Heart right ventricle (tissue), 16 donors: Measurements from ENCODE around the gene CNPY1. TPM values are rescaled to one million over a fixed set of nuclear protein-coding genes. Genes with fewer than 3 reads are reported as not detected.

Experiments
- ATAC-seq, 8 donors: fragments of 200-7000 bp; cut with Tn5 transposase; one replicate each; pipeline ENCODE4 v1.9.1; 2020; ENCODE audit warnings: mild to moderate bottlenecking in 8 of 8, moderate library complexity in 8 of 8, moderate number of reproducible peaks in 1 of 8
- DNase-seq, 2 donors: peaks; one replicate each; pipeline ENCODE4 v3.0.0-alpha.2; 2020
- H3K27ac ChIP-seq, 10 donors: fragments of 200-600 bp; sonication (generic) in 2 of 10; one replicate each; pipeline versions ENCODE4 v1.5.0 to v1.8.0; 2020 to 2022; ENCODE audit warnings: mild to moderate bottlenecking in 3 of 10
- H3K27me3 ChIP-seq, 7 donors: fragments of 200-600 bp; one replicate each; pipeline ENCODE4 v1.8.0; 2021 to 2022; ENCODE audit warnings: mild to moderate bottlenecking in 2 of 7
- H3K36me3 ChIP-seq, 9 donors: fragments of 200-600 bp; sonication (generic) in 1 of 9; one replicate each; pipeline versions ENCODE4 v1.5.0 to v1.8.0; 2020 to 2022; ENCODE audit warnings: mild to moderate bottlenecking in 2 of 9
- H3K4me1 ChIP-seq, 9 donors: fragments of 200-600 bp; sonication (generic) in 1 of 9; one replicate each; pipeline versions ENCODE4 v1.5.0 to v1.8.0; 2020 to 2022; ENCODE audit warnings: mild to moderate bottlenecking in 4 of 9
- H3K4me3 ChIP-seq, 10 donors: fragments of 200-600 bp; sonication (generic) in 2 of 10; one replicate each; pipeline versions ENCODE4 v1.5.0 to v1.8.0; 2020 to 2022; ENCODE audit warnings: mild to moderate bottlenecking in 7 of 10, moderate library complexity in 2 of 10
- H3K9me3 ChIP-seq, 11 donors: fragments of 200-600 bp in 10 of 11; sonication (generic) in 2 of 11; one replicate each; pipeline versions ENCODE4 v1.5.0 to v1.8.0; 2013 to 2022; ENCODE audit warnings: mild to moderate bottlenecking in 2 of 11, control low read depth in 1 of 11, moderate library complexity in 1 of 11
- CTCF ChIP-seq, 9 donors: fragments of 200-600 bp; sonication (generic) in 2 of 9; IDR thresholded peaks; one replicate each; pipeline versions ENCODE4 v1.5.0 to v1.8.0; 2021 to 2022; ENCODE audit warnings: antibody characterized with exemption in 9 of 9, mild to moderate bottlenecking in 5 of 9, moderate library complexity in 1 of 9
- WGBS, 2 donors: extraction: QIAGEN DNeasy Blood & Tissue Kit; methylation state at CpG; one replicate each; pipeline ENCODE4 v1.1.7; 2013; ENCODE audit warnings: inconsistent platforms in 1 of 2; 5-methylcytosine and 5-hydroxymethylcytosine counted together
- intact Hi-C, 10 donors: fragments of 100-400 bp; cut with DNase I; formaldehyde crosslinking; loops; one replicate each; pipeline versions ENCODE4 v1.11.1 to v1.14.2; 2022
- polyA plus RNA-seq, 2 donors: library from polyadenylated mRNA; stranded (reverse); fragments of 200-250 nt; gene quantifications; one replicate each; pipeline ENCODE4 v1.2.3, GENCODE V29; 2013
- total RNA-seq, 10 donors: library from RNA; stranded (reverse); fragmentation: NEBNext Ultra II Directional in 3 of 10; extraction: Animal tissue kit (Norgen Biotek cat#: 25700) in 3 of 10; gene quantifications; one replicate each; pipeline versions ENCODE4 v1.2.1 to v1.2.4, GENCODE V29; 2021 to 2023
- donor health status: Arrhythmogenic right ventricular cardiomyopathy.
- donor health status: ischemic (EF 13 %, LVEDD 7.1; RV severe dilation, severe dysfunction).
- donor health status: healthy with polysubstance abuse.
- donor health status: DM: no; HTN: yes; CAD: no.
- donor health status: DM: no; HTN: no; CAD: no.
- donor health status: ischemic (EF 25% LVEDD 6.9; RV normal size, moderate dysfunction).
- donor health status: ischemic (EF 25% LVEDD 5.7; RV mildly dilated, moderate dysfunction).
- donor health status: healthy.
- donor health status: DM: yes; HTN: yes; CAD: no.
- donor health status: Ischemic cardiomyopathy.
- donor health status: ischemic (EF 35%, LVEDD 5.7; RV mildly dilated, moderate dysfunction).
- donor health status: nonischemic (EF 11% LVEDD 7.7; RV severe dilation, severe dysfunction).
- donor health status: DM: yes; HTN: yes; CAD: no.
- donor health status: PGD.
- donor health status: ischemic (EF 29% LVEDD 5.4; RV normal size, mild dysfunction).
- donor health status: nonischemic (EF 23%, LVEDD 6.1; RV moderate dilation, normal function).

The CNPY1 gene
- total and polyA plus RNA-seq, 12 donors, result not detected

- Histone ChIP-seq H3K36me3 (no peaks in the 10 kb centered on the region), H3K4me1 (peaks cover 0 to 5% (median 0%) of the 10 kb centered on the region in 9 donors), H3K9me3 (peaks cover 0 to 14% (median 0%) of the 10 kb centered on the region in 11 donors), H3K27ac (no peak overlapping the region), H3K27me3 (peaks cover 0 to 16% (median 9%) of the 10 kb centered on the region in 7 donors), H3K4me3 (no peak overlapping the region)
- no peak for TF ChIP-seq CTCF (IDR thresholded peaks at IDR 0.05)
- 87 to 90% methylated on average over 3 of the region's 3 CpGs for WGBS, 2 donors
- ATAC-seq, result no peak
- DNase-seq, result no peak
- intact Hi-C loops, result no loop called here
These were observed 7.5 kb upstream of the CNPY1 start for GRCh38 chr7:155553871-155554270.

GRCh38 chr7:155551785-155552611 is 5.6 kb upstream of the CNPY1 start:
- H3K27ac ChIP-seq, result no peak overlapping the region
- H3K9me3 ChIP-seq, result peaks cover 0 to 14% (median 0%) of the 10 kb centered on the region in 11 donors
- peaks cover 0 to 5% (median 0%) of the 10 kb centered on the region in 9 donors for H3K4me1 ChIP-seq
- H3K27me3 ChIP-seq, result peaks cover 0 to 29% (median 17%) of the 10 kb centered on the region in 7 donors
- WGBS, 2 donors, result 81 to 83% methylated on average over 15 of the region's 15 CpGs
- H3K36me3 ChIP-seq, result no peaks in the 10 kb centered on the region
- intact Hi-C loops, result no loop called here
- no peak for DNase-seq
- H3K4me3 ChIP-seq, result no peak overlapping the region
- no peak for TF ChIP-seq CTCF (IDR thresholded peaks at IDR 0.05)
- no peak for ATAC-seq

- Histone ChIP-seq H3K27me3 (peaks cover 0 to 36% (median 22%) of the 10 kb centered on the region in 7 donors), H3K36me3 (no peaks in the 10 kb centered on the region), H3K4me3 (no peak overlapping the region), H3K4me1 (no peaks in the 10 kb centered on the region), H3K27ac (no peak overlapping the region), H3K9me3 (peaks cover 0 to 14% (median 0%) of the 10 kb centered on the region in 11 donors)
- no peak for TF ChIP-seq CTCF (IDR thresholded peaks at IDR 0.05)
- DNase-seq (no peak), ATAC-seq (no peak)
- intact Hi-C loops, result no loop called here
- WGBS, 2 donors, result 88 to 94% methylated on average over 11 to 12 of the region's 12 CpGs
These were observed 4.6 kb upstream of the CNPY1 start for GRCh38 chr7:155550916-155551315.

GRCh38 chr7:155549226-155549625 is 2.9 kb upstream of the CNPY1 start:
- Histone ChIP-seq H3K9me3 (peaks cover 0 to 12% (median 0%) of the 10 kb centered on the region in 11 donors), H3K4me3 (no peak overlapping the region), H3K36me3 (no peaks in the 10 kb centered on the region), H3K27ac (no peak overlapping the region), H3K4me1 (no peaks in the 10 kb centered on the region), H3K27me3 (peaks cover 0 to 40% (median 30%) of the 10 kb centered on the region in 7 donors)
- intact Hi-C loops, result no loop called here
- no peak for ATAC-seq
- no peak for TF ChIP-seq CTCF (IDR thresholded peaks at IDR 0.05)
- 88 to 92% methylated on average over 10 of the region's 10 CpGs for WGBS, 2 donors
- no peak for DNase-seq
